ENCODE data around the gene MEGF8.

DNA sequence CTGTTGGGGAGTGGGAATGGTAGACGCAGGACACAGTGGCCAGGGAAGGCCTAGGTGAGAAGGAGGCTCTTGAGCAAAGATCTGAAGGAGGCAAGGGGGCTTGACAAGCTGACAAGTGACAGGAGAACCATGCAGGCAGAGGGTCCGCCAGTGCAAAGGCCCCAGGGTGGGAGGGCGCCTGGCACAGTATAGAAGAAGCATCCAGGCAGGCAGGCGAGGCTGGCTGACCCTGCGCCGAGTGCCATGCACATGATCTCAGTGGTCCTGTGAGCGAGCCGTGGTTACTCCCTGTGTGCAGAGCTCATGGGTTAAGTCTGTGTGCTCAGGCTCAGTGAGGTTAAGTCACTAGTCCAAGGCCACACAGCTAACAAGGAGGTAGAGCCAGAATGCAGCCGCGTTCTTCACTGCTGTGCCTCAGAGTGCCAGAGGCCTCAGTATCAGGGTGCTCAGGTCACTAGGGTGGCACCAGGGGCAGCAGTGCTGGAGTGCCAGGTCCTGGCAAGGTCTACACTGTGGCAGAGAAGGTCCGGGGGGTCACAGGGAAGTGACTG is 49.5 kb downstream of the MEGF8 start:
- TF ChIP-seq ZNF565 (CRISPR knock-in tag; conservative IDR thresholded peaks at IDR 0.05; ENCODE audit: low read depth) = no peak
- TF ChIP-seq, protein P1, sequence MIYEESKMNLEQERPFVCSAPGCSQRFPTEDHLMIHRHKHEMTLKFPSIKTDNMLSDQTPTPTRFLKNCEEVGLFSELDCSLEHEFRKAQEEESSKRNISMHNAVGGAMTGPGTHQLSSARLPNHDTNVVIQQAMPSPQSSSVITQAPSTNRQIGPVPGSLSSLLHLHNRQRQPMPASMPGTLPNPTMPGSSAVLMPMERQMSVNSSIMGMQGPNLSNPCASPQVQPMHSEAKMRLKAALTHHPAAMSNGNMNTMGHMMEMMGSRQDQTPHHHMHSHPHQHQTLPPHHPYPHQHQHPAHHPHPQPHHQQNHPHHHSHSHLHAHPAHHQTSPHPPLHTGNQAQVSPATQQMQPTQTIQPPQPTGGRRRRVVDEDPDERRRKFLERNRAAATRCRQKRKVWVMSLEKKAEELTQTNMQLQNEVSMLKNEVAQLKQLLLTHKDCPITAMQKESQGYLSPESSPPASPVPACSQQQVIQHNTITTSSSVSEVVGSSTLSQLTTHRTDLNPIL (CRISPR knock-in tag; IDR thresholded peaks at IDR 0.05; ENCODE audit: low read depth) = no peak
- TF ChIP-seq ZFP3 (CRISPR knock-in tag; IDR thresholded peaks at IDR 0.05) = no peak
- no peak for TF ChIP-seq TOX (CRISPR knock-in tag; IDR thresholded peaks at IDR 0.05; ENCODE audit: borderline replicate concordance)
- TF ChIP-seq OSR1 (CRISPR knock-in tag; IDR thresholded peaks at IDR 0.05) = no peak
- no peak for TF ChIP-seq SNAI2 (CRISPR knock-in tag; IDR thresholded peaks at IDR 0.05)
- no peak for TF ChIP-seq PPARA (CRISPR knock-in tag; IDR thresholded peaks at IDR 0.05; ENCODE audit: borderline replicate concordance)
- TF ChIP-seq, protein P2, sequence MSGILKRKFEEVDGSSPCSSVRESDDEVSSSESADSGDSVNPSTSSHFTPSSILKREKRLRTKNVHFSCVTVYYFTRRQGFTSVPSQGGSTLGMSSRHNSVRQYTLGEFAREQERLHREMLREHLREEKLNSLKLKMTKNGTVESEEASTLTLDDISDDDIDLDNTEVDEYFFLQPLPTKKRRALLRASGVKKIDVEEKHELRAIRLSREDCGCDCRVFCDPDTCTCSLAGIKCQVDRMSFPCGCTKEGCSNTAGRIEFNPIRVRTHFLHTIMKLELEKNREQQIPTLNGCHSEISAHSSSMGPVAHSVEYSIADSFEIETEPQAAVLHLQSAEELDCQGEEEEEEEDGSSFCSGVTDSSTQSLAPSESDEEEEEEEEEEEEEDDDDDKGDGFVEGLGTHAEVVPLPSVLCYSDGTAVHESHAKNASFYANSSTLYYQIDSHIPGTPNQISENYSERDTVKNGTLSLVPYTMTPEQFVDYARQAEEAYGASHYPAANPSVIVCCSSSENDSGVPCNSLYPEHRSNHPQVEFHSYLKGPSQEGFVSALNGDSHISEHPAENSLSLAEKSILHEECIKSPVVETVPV (CRISPR knock-in tag; IDR thresholded peaks at IDR 0.05) = no peak
- TF ChIP-seq, protein P3, sequence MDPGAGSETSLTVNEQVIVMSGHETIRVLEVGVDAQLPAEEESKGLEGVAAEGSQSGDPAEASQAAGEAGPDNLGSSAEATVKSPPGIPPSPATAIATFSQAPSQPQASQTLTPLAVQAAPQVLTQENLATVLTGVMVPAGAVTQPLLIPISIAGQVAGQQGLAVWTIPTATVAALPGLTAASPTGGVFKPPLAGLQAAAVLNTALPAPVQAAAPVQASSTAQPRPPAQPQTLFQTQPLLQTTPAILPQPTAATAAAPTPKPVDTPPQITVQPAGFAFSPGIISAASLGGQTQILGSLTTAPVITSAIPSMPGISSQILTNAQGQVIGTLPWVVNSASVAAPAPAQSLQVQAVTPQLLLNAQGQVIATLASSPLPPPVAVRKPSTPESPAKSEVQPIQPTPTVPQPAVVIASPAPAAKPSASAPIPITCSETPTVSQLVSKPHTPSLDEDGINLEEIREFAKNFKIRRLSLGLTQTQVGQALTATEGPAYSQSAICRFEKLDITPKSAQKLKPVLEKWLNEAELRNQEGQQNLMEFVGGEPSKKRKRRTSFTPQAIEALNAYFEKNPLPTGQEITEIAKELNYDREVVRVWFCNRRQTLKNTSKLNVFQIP (CRISPR knock-in tag; IDR thresholded peaks at IDR 0.05; ENCODE audit: borderline replicate concordance, low read depth) = no peak
- no peak for TF ChIP-seq ZC3H10 (CRISPR knock-in tag; IDR thresholded peaks at IDR 0.05)

All from SK-N-SH treated with all-trans-retinoic acid at 6 μM for 48 hours (cell line).